ENCODE data around the gene NHS.

DNA sequence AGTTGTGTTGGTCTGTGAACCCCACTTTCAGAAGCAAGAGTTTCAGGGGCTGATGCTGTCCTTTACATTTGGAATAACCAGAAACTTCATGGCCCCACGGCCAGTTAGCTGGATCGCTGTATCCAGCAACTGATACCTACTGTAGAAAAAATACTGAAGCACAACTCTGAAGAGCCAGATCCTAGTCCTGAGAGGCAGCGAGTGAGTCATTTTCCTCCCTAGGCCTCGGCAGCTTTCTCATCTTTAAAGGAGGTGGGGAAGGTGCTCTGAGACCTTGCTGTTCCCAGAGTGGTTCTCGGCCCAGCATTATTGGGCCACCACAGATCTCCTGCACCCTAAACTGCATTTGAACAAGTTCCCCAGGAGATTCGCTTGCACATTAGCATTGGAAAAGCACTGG, 63.2 kb downstream of the NHS start:
- TF ChIP-seq POLR2A (IDR thresholded peaks at IDR 0.05), result no peak
- TF ChIP-seq, protein P1, sequence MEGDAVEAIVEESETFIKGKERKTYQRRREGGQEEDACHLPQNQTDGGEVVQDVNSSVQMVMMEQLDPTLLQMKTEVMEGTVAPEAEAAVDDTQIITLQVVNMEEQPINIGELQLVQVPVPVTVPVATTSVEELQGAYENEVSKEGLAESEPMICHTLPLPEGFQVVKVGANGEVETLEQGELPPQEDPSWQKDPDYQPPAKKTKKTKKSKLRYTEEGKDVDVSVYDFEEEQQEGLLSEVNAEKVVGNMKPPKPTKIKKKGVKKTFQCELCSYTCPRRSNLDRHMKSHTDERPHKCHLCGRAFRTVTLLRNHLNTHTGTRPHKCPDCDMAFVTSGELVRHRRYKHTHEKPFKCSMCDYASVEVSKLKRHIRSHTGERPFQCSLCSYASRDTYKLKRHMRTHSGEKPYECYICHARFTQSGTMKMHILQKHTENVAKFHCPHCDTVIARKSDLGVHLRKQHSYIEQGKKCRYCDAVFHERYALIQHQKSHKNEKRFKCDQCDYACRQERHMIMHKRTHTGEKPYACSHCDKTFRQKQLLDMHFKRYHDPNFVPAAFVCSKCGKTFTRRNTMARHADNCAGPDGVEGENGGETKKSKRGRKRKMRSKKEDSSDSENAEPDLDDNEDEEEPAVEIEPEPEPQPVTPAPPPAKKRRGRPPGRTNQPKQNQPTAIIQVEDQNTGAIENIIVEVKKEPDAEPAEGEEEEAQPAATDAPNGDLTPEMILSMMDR (IDR thresholded peaks at IDR 0.05), result no peak
